Caco-2 (cell line): ENCODE data around the gene S100A16. TPM values are rescaled to one million over a fixed set of nuclear protein-coding genes. Genes with fewer than 3 reads are reported as not detected.

Experiments
- BruUV-seq: library from RNA; stranded (reverse); fragments of 400-500 nt; replicated peaks from 2 replicates; lab custom pipeline; 2021; lab: Mats Ljungman, UMichigan
- CTCF ChIA-PET: fragments of 300-600 bp; sonication (Branson Sonifier 250); formaldehyde crosslinking; loops from one replicate; lab custom pipeline; 2022; ENCODE audit warnings: antibody characterized with exemption; lab: Charles Lee
- POLR2A ChIA-PET: fragments of 300-600 bp; sonication (Branson Sonifier 250); formaldehyde crosslinking; loops from one replicate; lab custom pipeline; 2022; ENCODE audit warnings: antibody characterized with exemption; lab: Charles Lee
- DNase-seq, 2 experiments: peaks; one replicate each; pipeline versions ENCODE4 v3.0.0 to v3.0.0-alpha.2; 2020 to 2022
- H3K27me3 ChIP-seq: replicated peaks from 2 replicates; pipeline ENCODE4 v1.6.0; 2011; ENCODE audit warnings: low read length; ENCODE audit not compliant: control insufficient read depth, insufficient read depth
- H3K36me3 ChIP-seq: 2 replicates; pipeline ENCODE4 v1.5.1; 2011; ENCODE audit warnings: low read length; ENCODE audit not compliant: control insufficient read depth, insufficient read depth
- H3K4me1 ChIP-seq: fragments of 250-450 bp; sonication (Bioruptor Pico); 2 replicates; pipeline ENCODE4 v1.5.1; 2020; ENCODE audit warnings: mild to moderate bottlenecking
- H3K4me3 ChIP-seq: 2 replicates; pipeline ENCODE4 v1.5.1; 2011; ENCODE audit warnings: low read depth, mild to moderate bottlenecking, control low read depth, low read length
- H3K9me3 ChIP-seq: fragments of 250-450 bp; sonication (Bioruptor Pico); 2 replicates; pipeline ENCODE4 v1.5.1; 2020; ENCODE audit warnings: mild to moderate bottlenecking, moderate library complexity
- H3K27ac Mint-ChIP-seq: one replicate; pipeline ENCODE4 v1.8.0; 2022; ENCODE audit warnings: mixed read lengths; ENCODE audit not compliant: unreplicated experiment
- H3K27me3 Mint-ChIP-seq: one replicate; pipeline ENCODE4 v1.8.0; 2022; ENCODE audit warnings: mixed read lengths; ENCODE audit not compliant: insufficient read depth, unreplicated experiment
- H3K36me3 Mint-ChIP-seq: one replicate; pipeline ENCODE4 v1.8.0; 2022; ENCODE audit warnings: mild to moderate bottlenecking, mixed read lengths; ENCODE audit not compliant: insufficient read depth, unreplicated experiment
- H3K4me1 Mint-ChIP-seq: one replicate; pipeline ENCODE4 v1.8.0; 2022; ENCODE audit warnings: low read depth, mixed read lengths; ENCODE audit not compliant: unreplicated experiment
- H3K4me3 Mint-ChIP-seq: one replicate; pipeline ENCODE4 v1.8.0; 2022; ENCODE audit warnings: mild to moderate bottlenecking, moderate library complexity, mixed read lengths; ENCODE audit not compliant: unreplicated experiment
- H3K9me3 Mint-ChIP-seq: one replicate; pipeline ENCODE4 v1.8.0; 2022; ENCODE audit warnings: mixed read lengths; ENCODE audit not compliant: unreplicated experiment
- intact Hi-C: fragments of 100-400 bp; cut with micrococcal nuclease; formaldehyde crosslinking; loops from one replicate; pipeline ENCODE4 v1.10.0; 2022; ENCODE audit not compliant: unreplicated experiment
- total RNA-seq: library from RNA; stranded (reverse); gene quantifications from 2 replicates; pipeline ENCODE4 v1.2.3, GENCODE V29; 2022
- TF ChIP-seq, protein P1 (sequence below), 2 experiments: fragments of 200-600 bp in 1 of 2; IDR thresholded peaks; 1 replicate in 1 of 2; 2 replicates in 1 of 2; pipeline versions ENCODE4 v1.5.1 to v1.8.0; 2011 to 2022; ENCODE audit warnings: antibody characterized with exemption in 1 of 2, control low read depth in 1 of 2, inconsistent platforms in 1 of 2, low read depth in 1 of 2, low read length in 1 of 2, mild to moderate bottlenecking in 1 of 2, moderate library complexity in 1 of 2; ENCODE audit not compliant: insufficient read depth in 1 of 2, severe bottlenecking in 1 of 2, unreplicated experiment in 1 of 2

S100A16 gene
- total RNA-seq, 1 experiment from 2014 or later, result 243 TPM

DNA sequence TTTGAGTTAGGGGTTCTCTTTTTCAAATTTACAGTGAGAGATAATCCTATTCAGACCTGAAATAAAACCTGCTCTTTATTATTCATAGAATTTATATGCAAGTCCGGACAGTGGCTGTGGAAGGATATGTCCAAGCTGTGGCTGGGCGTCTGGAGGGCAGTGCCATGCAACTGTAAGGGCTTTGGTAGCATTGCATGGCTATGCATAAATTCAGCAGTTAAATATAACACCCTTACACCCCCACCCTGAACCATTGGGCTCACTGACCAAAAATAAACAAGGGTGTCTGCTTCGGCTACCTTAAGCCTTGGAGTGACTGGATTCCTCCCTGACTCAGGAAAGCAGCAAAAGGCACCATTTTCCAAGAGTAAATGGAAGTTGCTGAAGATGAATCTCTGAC, 26.3 kb upstream of the S100A16 start:
- Histone ChIP-seq H3K27me3 (no peaks in the 10 kb centered on the region), H3K4me3 (no peak overlapping the region), H3K9me3 (no peaks in the 10 kb centered on the region), H3K36me3 (peaks cover 7% of the 10 kb centered on the region), H3K4me1 (peaks cover 4% of the 10 kb centered on the region)
- TF ChIP-seq, protein P1, sequence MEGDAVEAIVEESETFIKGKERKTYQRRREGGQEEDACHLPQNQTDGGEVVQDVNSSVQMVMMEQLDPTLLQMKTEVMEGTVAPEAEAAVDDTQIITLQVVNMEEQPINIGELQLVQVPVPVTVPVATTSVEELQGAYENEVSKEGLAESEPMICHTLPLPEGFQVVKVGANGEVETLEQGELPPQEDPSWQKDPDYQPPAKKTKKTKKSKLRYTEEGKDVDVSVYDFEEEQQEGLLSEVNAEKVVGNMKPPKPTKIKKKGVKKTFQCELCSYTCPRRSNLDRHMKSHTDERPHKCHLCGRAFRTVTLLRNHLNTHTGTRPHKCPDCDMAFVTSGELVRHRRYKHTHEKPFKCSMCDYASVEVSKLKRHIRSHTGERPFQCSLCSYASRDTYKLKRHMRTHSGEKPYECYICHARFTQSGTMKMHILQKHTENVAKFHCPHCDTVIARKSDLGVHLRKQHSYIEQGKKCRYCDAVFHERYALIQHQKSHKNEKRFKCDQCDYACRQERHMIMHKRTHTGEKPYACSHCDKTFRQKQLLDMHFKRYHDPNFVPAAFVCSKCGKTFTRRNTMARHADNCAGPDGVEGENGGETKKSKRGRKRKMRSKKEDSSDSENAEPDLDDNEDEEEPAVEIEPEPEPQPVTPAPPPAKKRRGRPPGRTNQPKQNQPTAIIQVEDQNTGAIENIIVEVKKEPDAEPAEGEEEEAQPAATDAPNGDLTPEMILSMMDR (IDR thresholded peaks at IDR 0.05; ENCODE audit: insufficient read depth in 1 of 2, low read depth in 1 of 2, low read length in 1 of 2, severe bottlenecking in 1 of 2, unreplicated experiment in 1 of 2), result no peak
- intact Hi-C loops, result no loop called here
- H3K36me3 Mint-ChIP-seq, result peaks cover 94% of the 10 kb centered on the region
- no peak for DNase-seq
- no peaks in the 10 kb centered on the region for H3K9me3 Mint-ChIP-seq
- no peaks in the 10 kb centered on the region for H3K27me3 Mint-ChIP-seq
- peaks cover 29% of the 10 kb centered on the region for H3K4me1 Mint-ChIP-seq
- H3K4me3 Mint-ChIP-seq, result no peak overlapping the region
- CTCF ChIA-PET, result no interaction called here
- POLR2A ChIA-PET, result interaction anchor here (0.6 kb wide), 1 partner anchor 295 kb away, joined by 3 read pairs; no protein-coding TSS in a partner anchor
- no peak overlapping the region for H3K27ac Mint-ChIP-seq
- BruUV-seq, result no TSS peak

DNA sequence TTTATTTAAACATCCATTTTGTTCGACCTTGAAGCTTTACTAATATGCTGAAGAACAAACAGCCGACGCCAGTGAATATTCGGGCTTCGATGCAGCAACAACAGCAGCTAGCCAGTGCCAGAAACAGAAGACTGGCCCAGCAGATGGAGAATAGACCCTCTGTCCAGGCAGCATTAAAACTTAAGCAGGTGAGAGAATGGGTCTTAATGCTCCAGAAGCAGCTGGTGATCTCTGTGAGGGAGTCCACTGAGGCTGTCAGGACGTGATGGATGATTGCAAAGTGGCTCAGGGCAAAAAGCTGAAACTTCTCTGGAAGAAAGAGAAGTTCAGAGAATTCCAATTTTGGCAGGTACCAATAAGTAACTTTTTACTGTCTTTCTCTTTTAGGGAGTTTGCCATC, 25.3 kb upstream of the S100A16 start:
- H3K4me1 ChIP-seq, result peaks cover 3% of the 10 kb centered on the region
- TF ChIP-seq, protein P1 (IDR thresholded peaks at IDR 0.05; ENCODE audit: insufficient read depth in 1 of 2, low read depth in 1 of 2, low read length in 1 of 2, severe bottlenecking in 1 of 2, unreplicated experiment in 1 of 2), result no peak
- H3K9me3 Mint-ChIP-seq, result no peaks in the 10 kb centered on the region
- H3K36me3 ChIP-seq, result peaks cover 7% of the 10 kb centered on the region
- intact Hi-C loops, result no loop called here
- ChIA-PET POLR2A (no interaction called here), CTCF (interaction anchor here (0.6 kb wide), 1 partner anchor 25 kb away, joined by 3 read pairs; the partner anchor contains the start of gene S100A16)
- H3K36me3 Mint-ChIP-seq, result peaks cover 94% of the 10 kb centered on the region
- H3K9me3 ChIP-seq, result no peaks in the 10 kb centered on the region
- no peak overlapping the region for H3K4me3 ChIP-seq
- H3K4me3 Mint-ChIP-seq, result no peak overlapping the region
- H3K4me1 Mint-ChIP-seq, result peaks cover 19% of the 10 kb centered on the region
- DNase-seq, result no peak
- BruUV-seq, result no TSS peak
- no peaks in the 10 kb centered on the region for H3K27me3 Mint-ChIP-seq
- H3K27ac Mint-ChIP-seq, result no peak overlapping the region
- no peaks in the 10 kb centered on the region for H3K27me3 ChIP-seq

DNA sequence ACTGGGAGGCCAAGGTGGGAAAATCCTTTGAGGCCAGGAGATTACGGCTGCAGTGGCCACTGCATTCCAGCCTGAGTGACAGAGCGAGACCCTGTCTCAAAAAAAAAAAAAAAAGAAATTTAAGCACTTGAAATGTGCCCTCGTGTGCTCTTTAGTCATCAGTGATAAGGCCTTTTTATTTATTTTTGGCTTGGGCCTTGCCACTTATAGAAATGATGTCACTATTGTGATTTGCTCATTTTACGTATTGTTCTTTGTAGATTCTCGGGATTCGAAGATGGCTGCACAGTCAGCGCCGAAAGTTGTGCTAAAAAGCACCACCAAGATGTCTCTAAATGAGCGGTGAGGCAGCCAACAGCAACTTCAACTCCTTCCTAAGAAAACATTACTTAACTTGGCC, 23.4 kb upstream of the S100A16 start:
- Histone ChIP-seq H3K4me1 (peaks cover 8% of the 10 kb centered on the region), H3K4me3 (no peak overlapping the region), H3K36me3 (peaks cover 4% of the 10 kb centered on the region), H3K27me3 (no peaks in the 10 kb centered on the region), H3K9me3 (no peaks in the 10 kb centered on the region)
- intact Hi-C loops, result no loop called here
- POLR2A ChIA-PET, result no interaction called here
- TF ChIP-seq, protein P1 (IDR thresholded peaks at IDR 0.05; ENCODE audit: insufficient read depth in 1 of 2, low read depth in 1 of 2, low read length in 1 of 2, severe bottlenecking in 1 of 2, unreplicated experiment in 1 of 2), result no peak
- Mint-ChIP-seq H3K36me3 (peaks cover 74% of the 10 kb centered on the region), H3K27me3 (no peaks in the 10 kb centered on the region), H3K4me1 (peaks cover 20% of the 10 kb centered on the region), H3K9me3 (peaks cover 5% of the 10 kb centered on the region), H3K27ac (no peak overlapping the region), H3K4me3 (peak overlapping the region; percentile 49)
- BruUV-seq, result no TSS peak
- no peak for DNase-seq
- CTCF ChIA-PET, result no interaction called here
